Measurements from ENCODE around the gene CTDSP1.

DNA sequence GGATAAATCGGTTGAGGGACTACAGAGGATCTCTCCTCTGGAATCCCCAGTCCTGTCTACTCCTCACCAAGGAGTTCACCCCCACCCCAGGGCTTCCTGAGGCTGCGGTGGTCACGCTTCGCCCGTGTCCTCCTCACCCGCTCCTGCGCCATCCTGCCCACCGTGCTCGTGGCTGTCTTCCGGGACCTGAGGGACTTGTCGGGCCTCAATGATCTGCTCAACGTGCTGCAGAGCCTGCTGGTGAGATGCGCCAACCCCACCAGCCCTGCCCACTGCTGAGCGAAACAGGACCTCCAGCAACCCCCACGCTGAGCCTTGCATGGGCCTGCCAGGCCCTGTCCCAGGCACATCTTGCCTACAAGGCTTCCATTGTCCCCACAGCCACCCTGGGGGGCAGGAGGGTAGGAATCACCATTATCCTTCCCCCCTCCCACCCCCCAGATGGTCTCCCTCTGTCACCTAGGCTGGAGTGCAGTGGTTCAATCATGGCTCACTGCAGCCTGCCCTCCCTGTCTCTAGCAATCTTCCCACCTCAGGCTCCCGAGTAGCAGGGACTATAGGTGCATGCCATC is 6.7 kb upstream of the CTDSP1 start:
- TF ChIP-seq EP300 (conservative IDR thresholded peaks at IDR 0.05; ENCODE audit: poor library complexity, severe bottlenecking), result no peak
- no peak for TF ChIP-seq EZH2 (IDR thresholded peaks at IDR 0.05; ENCODE audit: borderline replicate concordance, insufficient read depth, low read length, poor library complexity, severe bottlenecking)
- TF ChIP-seq, protein P1, sequence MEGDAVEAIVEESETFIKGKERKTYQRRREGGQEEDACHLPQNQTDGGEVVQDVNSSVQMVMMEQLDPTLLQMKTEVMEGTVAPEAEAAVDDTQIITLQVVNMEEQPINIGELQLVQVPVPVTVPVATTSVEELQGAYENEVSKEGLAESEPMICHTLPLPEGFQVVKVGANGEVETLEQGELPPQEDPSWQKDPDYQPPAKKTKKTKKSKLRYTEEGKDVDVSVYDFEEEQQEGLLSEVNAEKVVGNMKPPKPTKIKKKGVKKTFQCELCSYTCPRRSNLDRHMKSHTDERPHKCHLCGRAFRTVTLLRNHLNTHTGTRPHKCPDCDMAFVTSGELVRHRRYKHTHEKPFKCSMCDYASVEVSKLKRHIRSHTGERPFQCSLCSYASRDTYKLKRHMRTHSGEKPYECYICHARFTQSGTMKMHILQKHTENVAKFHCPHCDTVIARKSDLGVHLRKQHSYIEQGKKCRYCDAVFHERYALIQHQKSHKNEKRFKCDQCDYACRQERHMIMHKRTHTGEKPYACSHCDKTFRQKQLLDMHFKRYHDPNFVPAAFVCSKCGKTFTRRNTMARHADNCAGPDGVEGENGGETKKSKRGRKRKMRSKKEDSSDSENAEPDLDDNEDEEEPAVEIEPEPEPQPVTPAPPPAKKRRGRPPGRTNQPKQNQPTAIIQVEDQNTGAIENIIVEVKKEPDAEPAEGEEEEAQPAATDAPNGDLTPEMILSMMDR (IDR thresholded peaks at IDR 0.05; ENCODE audit: poor library complexity, severe bottlenecking), result no peak
- TF ChIP-seq RAD21 (conservative IDR thresholded peaks at IDR 0.05), result no peak
- TF ChIP-seq TAF1 (IDR thresholded peaks at IDR 0.05; ENCODE audit: low read depth), result no peak
- no peak for TF ChIP-seq POLR2AphosphoS5 (IDR thresholded peaks at IDR 0.05)
- TF ChIP-seq, protein P2, sequence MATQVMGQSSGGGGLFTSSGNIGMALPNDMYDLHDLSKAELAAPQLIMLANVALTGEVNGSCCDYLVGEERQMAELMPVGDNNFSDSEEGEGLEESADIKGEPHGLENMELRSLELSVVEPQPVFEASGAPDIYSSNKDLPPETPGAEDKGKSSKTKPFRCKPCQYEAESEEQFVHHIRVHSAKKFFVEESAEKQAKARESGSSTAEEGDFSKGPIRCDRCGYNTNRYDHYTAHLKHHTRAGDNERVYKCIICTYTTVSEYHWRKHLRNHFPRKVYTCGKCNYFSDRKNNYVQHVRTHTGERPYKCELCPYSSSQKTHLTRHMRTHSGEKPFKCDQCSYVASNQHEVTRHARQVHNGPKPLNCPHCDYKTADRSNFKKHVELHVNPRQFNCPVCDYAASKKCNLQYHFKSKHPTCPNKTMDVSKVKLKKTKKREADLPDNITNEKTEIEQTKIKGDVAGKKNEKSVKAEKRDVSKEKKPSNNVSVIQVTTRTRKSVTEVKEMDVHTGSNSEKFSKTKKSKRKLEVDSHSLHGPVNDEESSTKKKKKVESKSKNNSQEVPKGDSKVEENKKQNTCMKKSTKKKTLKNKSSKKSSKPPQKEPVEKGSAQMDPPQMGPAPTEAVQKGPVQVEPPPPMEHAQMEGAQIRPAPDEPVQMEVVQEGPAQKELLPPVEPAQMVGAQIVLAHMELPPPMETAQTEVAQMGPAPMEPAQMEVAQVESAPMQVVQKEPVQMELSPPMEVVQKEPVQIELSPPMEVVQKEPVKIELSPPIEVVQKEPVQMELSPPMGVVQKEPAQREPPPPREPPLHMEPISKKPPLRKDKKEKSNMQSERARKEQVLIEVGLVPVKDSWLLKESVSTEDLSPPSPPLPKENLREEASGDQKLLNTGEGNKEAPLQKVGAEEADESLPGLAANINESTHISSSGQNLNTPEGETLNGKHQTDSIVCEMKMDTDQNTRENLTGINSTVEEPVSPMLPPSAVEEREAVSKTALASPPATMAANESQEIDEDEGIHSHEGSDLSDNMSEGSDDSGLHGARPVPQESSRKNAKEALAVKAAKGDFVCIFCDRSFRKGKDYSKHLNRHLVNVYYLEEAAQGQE (IDR thresholded peaks at IDR 0.05; ENCODE audit: borderline replicate concordance), result no peak
- no peak for TF ChIP-seq SMC3 (conservative IDR thresholded peaks at IDR 0.05; ENCODE audit: poor library complexity)
- TF ChIP-seq MXI1 (conservative IDR thresholded peaks at IDR 0.05; ENCODE audit: poor library complexity, severe bottlenecking), result no peak
